Measurements from ENCODE around the gene TRPV3.
A peak's percentile ranks its signal among the peaks of the same experiment; 100 is the strongest.
"Not testable (repeated sequence)": the region's sequence is repeated elsewhere in the genome, so short reads cannot be mapped to it uniquely, and the experiment has no call there.

The TRPV3 gene

DNA sequence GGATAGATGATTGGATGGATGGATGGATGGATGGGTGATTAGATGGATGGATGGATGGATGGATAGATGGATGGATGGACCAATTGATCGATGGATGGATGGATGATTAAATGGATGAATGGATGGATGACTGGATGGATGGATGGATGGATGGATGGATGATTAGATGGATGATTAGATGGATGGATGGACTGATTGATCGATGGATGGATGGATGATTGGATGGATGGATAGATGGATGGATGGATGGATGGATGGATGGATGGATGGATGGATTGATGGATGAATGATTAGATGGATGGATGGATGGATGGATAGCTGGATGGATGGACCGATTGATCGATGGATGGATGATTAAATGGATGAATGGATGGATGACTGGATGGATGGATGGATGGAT is 38.1 kb downstream of the TRPV3 start:
- DNase-seq, result not testable (repeated sequence)

DNA sequence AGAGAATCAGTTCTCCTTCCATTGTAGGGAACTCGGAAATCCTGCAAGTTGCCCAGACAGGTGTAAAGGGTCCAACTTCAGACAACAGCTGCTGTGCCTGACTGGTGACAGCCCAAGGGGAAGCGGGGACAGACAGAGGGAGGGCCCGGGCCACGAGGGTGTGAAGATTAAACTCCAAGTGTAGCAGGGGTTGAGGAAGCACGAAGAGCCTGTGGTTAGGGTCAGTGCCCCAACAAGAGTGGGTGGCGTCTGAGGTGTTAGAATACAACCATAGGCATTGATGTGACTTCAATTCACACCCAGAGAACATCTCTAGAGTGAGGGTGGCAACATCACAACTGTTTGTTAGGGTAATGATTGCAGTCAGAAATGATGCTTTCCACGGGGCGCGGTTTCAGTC is 42.7 kb downstream of the TRPV3 start:
- DNase-seq, result peak in 1 of 5 experiments; percentile 16

DNA sequence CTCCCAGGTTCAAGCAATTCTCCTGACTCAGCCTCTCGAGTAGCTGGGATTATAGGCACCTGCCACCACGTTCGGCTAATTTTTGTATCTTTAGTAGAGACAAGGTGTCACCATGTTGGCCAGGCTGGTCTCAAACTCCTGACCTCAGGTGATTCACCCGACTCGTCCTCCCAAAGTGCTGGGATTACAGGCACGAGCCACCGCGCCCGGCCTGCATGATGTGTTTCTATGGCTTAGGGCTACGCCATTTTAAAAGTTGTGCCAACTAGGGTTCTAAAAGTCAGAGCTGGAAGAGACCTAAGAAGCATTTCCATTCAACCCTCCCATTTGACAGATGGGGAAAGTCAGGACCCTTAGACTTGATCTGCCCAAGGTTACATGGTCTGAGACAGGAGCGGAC is 43.4 kb downstream of the TRPV3 start:
- not testable (repeated sequence) for DNase-seq

DNA sequence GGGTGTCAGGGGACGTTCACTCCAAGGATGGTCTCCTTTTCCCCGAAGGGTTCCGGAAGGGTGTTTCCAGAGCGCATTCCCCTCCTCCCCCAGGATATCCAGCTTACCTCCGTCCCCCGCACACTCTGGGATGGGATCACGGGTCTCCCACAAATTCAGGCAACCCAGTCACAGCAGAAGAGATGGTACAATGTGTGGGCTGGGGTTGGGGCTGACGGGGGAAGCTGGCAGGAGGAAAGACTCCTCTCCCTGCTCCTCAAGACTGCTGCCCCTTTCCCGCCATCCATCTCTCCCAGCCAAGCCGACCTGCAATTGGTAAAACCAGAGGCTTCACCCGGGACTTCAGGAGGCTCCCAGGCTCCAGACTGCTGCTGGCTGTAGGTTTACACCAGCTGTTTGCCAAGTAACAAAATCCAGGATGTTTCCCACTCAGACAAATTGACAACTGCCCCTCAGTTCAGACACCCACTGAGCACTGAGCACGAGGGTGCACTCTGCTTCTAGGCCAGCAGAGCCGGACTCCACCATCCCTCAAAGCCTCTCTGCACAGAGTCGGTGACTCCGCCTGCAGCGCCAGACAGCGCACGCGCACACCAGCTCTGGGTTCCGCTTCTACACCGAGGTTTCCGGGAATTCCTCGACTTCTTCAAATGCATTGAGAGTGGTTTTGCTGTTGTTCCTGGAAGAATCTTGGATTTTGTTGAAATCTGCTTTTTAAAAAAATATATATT is 44.1 kb downstream of the TRPV3 start:
- DNase-seq, result peak in 1 of 5 experiments; percentile 18

DNA sequence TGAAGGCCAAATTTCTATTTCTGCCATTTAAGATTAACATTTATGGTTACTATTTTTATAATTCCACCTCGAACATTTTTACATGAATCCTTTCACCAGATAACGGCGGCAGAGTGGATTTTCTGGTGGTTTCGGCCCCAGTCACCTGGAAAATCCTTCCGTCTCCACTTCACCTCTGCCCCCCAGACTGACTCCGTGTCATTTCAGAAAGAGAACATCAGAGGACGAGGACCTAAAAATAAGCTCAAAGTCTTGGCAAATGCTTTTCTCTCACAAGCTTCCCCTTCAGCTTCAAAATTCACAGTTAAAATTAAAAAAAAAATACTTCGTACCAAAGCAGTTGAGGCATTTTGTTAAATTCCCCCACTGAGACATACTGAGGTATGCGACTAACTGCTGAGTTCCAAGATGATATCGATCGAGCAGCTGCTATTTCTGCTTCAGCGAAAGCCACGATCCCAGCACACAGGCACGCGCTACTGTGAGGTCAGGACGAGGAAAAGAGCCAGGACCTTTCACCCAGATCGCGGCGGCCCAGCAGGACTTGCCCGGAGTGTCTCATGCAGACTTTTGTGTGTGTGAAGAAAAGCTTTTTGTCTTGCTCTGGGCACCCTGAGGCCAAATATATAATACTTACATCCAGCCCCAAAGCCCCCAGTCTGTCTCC is 45.0 kb downstream of the TRPV3 start:
- DNase-seq, result no peak

DNA sequence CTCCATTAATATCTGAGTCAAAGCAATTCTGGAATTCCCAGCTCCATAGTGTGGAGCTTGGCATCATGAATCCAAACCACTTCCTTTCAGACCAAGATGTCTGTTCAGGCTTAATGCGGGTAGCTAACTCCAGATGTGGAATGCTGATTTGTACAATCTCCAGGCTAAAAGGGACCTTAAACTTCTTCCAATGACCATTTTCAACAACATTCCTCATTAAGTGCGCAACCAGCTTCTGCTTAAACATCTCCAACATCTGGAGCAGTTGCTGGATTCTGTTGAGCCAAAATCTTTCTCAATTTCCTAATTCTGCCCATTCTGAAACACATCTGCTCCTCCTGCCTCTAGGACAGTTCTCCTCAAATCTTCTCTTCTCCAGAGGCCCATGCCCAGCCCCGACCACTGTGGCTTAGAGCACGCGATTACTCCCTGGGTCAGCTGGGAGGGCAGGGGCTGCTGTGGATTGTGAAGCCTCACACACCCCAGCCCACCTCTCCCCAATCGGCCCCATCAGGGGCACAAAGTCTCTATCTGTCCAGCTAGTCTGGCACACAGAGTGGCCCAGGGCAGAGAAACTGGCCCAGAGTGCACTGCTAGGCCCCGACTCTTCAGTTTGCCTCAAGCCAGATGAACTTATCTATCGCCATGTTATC is 45.6 kb downstream of the TRPV3 start:
- DNase-seq, result no peak

DNA sequence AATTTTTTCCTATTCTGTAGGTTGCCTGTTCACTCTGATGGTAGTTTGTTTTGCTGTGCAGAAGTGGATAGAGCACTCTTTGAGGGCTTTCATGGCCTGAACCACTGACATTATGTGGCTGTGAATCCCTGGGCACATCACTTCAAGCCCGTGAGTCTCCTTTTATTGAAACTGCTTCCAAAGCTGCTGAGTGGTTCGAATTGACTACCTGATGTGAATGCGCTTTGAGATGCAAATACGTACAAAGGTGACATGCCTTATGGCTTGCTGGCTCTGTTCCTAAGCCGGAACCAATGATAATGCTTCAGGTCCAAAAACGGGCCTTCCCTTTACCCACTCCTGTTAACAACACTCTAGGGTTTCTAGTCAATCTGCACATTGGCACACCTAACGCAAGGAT is 47.5 kb downstream of the TRPV3 start:
- no peak for DNase-seq

DNA sequence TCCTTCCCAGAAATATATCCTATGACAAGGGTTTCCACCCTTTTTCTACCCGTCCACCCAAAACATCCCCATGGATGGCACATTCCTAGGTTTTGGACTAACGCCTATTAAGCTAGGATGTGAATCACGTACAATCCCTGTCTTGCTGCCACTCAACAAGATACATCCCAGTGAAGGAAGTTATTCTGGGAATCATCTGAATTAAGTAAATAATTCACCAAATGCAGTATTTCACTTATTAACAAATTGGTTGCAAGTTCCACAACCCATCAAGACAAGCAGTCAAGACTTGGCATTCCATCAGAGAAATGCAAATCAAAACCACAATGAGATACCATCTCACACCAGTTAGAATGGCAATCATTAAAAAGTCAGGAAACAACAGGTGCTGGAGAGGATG is 49.7 kb downstream of the TRPV3 start:
- DNase-seq, result no peak

DNA sequence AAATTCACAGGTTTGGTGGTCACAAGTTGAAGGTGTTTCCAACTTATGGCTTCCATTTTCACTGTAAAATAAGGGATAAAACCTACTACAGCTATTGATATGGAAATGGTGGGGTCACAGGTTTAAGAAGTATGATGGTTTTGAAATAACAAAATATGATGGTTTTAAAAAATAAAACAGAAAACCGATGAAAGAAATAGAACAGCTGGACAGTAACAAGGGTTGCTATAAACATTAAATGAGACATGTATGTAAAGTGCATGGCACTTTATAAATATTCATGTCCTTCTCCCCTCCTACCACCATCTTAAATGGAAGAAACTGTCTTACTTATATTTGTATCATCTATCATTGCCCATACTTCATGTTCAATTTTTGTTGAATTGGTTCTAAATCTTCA is 50.5 kb downstream of the TRPV3 start:
- no peak for DNase-seq

DNA sequence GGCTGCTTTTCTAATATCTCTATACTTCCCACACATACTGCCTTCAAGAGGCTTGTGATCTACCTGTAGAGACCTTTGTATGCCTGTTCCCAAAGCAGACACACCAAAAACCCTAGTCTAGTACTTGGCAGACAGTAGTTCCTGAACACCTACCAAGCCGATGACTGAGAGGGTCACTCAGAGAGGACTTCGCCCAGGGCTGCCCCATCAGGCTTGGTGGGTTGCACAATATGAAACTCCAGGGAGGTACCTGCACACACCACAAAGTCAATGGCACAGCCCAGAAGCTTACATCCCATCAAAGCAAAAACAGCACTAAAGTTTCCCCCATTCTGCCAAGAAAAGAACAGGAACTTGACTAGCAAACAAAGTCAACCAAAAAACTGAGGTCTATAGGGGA is 51.6 kb downstream of the TRPV3 start:
- DNase-seq, result no peak

DNA sequence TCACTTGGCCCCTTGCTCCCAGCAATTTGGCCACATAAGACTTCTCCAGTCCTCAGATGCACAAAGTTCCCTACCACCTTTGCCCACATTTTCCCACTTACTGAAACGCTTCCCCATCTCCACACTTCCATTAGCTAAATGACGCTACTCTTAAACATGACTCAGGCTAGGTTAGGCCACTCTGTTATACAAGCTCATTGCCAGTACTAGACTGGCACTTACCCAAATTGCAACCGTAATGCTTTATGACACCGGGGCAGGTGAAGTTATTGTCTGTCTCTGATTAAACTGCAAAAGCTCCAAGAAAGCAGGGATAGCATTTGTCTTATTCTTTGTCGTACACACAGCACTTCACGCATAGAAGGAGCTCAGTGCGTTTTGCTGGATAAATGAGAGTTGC is 52.6 kb downstream of the TRPV3 start:
- DNase-seq, result no peak

DNA sequence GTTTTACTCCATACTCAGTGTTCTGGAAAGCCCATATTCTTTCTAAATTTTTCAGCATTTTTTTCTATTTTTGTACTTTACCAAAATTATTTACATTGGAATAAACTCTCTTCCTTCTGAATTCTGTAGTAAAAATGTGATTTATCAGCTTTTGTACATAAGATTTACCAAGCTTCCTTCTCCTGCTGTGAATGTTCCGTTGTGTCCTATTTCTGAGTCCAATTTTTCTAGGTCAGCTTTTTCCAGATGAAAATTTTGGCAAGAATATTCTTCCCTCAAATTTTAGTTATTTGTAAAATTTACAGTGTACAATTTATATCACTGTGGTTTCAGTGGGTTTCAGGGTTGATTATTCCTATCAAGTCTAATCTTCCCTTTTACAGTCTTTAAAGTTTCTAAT is 54.3 kb downstream of the TRPV3 start:
- DNase-seq, result no peak

DNA sequence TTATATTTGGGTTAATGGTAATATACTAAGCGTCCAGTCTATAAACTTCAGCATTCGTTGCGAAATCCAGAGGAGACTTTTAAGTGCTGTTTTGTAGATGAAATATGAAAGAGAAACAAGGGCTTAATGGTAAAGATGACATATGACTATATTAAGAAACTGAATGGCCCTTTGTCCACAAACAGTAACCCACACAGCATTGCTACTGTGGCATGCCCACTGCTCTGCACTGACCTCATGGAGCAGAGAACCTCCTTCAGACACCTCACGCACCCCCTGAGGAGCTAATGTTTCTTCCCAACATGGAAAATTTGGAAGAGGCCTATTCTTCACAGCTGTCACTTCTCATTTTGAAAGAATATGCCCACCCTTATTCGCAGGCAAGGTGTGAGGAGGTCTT is 55.1 kb downstream of the TRPV3 start:
- DNase-seq, result no peak

DNA sequence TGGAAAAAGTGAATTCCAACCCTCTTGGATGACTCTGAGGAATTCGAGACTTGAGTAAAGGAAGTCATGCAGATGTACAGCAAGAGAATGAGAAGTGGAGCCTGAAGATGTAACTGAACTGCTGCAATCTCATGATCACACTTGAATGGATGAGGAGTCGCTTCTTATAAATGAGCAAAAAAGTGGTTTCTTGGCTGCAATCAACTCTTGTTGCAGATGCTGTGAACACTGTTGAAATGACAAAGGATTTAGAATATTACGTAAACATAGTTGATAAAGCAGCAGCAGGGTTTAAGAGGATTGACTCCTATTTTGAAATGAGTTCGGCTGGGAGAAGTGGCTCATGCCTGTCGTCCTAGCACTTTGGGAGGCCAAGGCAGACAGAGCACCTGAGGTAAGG is 56.3 kb downstream of the TRPV3 start:
- no peak for DNase-seq

DNA sequence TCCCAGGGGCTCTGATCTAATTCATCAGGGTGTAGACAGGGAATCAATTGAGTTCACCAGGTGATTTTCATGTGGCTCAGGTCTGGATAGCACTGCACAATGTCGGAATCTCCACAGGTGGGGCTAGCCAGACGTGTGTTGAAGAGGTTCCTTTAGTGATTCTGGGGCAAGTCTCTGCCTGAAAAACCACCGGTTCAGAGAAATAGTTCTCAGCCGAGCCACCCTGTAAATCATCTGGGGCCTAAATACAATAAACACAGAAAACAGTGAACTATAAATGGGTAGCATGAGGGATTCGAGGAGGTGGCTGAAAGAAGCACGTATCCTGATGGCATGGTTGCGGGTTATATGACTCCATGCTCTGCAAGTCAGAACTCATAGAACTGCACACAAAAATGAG is 60.5 kb downstream of the TRPV3 start:
- DNase-seq, result no peak

DNA sequence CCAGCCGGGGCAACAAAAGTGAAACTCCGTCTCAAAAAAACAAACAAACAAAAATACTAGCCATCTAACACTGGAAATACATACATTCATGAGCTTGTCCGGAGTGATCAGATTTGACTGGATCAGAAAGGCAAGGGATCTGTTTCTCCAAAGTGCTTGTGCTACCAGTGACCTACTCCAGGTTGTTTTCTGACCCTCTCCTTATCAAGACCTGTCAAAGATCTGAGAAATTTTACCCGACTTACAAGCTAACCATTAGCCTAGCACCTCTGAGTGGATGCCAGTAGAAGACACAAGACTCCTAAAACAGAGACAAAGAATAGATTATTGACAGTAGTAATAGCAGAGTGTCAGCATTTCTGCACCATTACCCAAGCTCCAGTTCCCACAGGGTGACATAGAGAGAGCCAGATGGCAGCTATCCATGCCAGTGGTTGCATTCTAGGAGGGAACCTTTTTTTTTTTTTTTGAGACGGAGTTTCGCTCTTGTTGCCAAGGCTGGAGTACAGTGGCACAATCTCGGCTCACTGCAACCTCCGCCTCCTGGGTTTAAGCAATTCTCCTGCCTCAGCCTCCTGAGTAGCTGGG is 72.0 kb downstream of the TRPV3 start:
- no peak for DNase-seq

DNA sequence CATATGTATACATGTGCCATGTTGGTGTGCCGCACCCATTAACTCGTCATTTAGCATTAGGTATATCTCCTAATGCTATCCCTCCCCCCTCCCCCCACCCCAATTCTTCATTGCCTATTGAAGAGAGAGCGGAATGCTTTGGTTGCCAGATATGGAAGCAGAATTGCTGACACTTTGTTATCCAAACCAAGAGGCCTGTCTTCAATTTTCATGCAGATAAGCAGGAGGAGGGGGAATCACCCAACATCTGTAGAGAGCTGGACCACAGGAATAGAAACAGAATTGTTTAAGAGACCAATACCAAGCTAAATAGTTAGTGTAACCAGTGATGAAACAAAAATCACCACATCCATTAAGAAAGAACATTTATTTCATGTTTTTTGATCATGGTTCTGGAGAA is 74.8 kb downstream of the TRPV3 start:
- no peak for DNase-seq

DNA sequence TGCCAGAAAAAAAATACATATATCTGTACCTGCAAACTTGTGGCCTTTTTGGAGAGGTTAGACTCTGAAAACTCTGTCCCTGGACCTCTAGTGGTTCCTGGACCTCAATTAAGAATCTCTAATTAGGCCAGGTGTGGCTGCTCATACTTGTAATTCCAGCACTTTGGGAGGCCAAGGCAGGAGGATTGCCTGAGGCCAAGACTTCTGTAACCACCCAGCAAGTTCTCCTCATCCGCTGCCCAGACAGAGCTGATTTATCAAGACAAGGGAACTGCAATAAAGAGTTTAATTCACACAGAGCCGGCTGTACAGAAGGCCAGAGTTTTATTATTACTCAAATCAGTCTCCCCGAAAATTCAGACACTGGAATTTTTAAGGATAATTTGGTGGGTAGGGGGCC is 77.6 kb downstream of the TRPV3 start:
- no peak for DNase-seq

DNA sequence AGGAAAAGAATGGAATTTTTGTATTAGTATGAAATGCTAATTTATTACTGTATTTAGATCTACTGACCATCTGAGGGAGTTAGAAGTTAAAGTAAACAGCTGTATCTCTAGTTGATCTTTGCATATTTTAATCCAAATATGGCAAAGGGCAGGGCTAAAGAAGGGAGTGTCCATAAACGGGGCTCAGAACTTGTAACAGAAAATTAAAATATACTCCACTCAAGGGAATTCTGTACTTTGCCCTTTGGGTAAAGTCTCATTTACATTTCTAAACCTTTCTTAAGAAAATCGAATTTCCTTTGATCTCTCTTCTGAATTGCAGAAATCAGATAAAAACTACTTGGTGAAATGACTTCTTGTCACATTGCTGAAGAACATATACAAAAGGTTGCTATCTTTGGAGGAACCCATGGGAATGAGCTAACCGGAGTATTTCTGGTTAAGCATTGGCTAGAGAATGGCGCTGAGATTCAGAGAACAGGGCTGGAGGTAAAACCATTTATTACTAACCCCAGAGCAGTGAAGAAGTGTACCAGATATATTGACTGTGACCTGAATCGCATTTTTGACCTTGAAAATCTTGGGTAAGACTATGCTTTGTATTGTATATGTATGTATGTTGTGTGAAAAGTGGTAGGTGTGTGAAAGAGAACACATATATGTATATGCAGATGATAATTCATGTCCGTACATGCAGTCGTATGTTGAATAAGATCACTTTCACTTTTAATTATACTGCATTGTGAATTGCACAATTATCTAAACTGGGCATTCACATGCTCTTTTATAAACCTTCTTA is 81.6 kb downstream of the TRPV3 start, which contains the start of gene ASPA:
Gene ASPA (plus strand): TSS at position 186 of the 799 bp plus-strand sequence. CDS start 163 bp downstream, at position 349.
- DNase-seq, result no peak

DNA sequence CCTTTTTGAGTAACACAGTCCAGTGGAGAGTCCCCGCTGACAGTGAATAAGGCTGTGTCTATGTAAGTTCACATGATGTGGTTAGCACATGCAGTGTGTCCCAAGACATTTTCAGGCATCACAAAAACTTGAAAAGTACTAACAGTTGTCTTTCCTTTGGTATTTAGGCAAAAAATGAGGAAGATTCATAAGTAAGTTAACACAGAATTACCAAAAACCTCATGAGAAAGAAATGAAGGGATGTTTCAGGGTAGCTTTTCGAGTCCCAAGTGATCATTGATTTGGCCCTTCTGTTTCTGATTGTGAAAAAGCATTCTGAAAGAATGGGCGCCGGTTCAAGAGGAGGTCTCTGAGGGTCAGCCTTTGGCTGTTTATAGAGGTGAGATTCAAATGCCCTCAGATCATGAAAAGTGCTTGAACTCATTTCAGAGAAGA is 82.3 kb downstream of the TRPV3 start:
- no peak for DNase-seq

DNA sequence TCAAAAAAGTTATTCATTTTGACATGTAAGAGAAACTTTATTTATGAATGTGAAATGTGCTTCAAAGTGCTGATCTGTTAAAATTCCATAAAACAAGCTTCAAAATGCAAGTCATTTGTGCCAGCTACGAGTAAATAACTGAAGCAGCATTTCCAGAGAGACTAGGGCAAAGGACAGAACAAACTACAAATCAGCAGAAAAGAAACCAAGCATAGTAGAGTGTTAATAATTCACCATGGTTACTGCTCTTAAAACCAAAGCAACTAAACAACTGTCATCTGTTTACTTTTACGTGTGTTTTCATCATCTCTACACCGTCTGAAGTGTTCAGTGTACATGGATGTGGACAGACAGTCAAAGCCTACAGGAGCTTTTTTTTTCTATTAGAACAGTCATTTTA is 83.4 kb downstream of the TRPV3 start:
- DNase-seq, result no peak

DNA sequence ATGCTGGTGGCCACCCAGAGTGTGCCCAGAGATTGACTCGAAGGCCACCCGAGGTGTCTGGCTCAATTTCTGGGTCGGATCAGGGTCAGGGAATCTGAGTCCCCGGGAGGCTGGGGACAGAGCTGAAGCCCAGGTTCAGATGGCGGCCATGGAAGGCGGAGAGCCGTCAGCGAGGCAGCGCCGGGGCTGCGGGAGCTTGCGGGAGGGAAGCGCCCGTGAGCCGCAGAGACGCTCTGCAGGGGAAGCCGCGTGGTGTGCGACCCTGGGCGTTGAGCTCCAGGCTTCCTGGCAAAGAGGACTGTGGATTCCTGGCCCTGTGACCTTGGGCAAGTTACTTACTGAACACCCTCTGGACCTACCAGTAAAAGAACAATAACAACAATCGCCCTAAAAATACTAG is 85.5 kb downstream of the TRPV3 start:
- DNase-seq, result no peak

DNA sequence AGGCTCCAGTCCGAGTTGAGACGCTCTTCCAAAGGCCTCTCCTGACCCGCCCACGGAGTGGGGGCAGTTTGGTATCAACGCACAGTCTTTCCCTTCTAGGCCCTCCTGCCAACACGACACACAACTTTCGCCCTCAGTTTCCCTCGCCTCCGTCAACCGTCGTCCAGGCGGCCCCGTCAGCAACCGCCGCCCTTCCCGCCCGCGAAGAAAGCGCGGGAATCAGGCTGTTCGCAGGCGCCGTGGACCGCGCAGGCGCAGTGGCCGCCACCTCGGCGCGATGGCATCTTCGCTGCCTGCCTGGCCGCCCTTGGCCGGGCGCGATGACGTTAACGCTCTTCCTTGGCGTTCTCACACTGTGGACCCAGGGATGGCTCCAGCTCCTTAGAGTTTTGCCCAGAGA is 86.0 kb downstream of the TRPV3 start, which contains the start of gene SPATA22:
Gene SPATA22 (minus strand): TSS at position 221 of the 400 bp plus-strand sequence. CDS start 2,494 bp downstream, outside the sequence.
- no peak for DNase-seq
